GM19043 (cell line): ENCODE measurements around the gene SLC2A1.

Experiments used
- ATAC-seq: cut with Tn5 transposase; IDR thresholded peaks from one replicate; pipeline ENCODE4 v1.9.1; 2021; ENCODE audit warnings: low read depth; ENCODE audit not compliant: unreplicated experiment

SLC2A1 gene

GRCh38 chr1:42961312-42962091 lies 2.8 kb upstream of the SLC2A1 start:
- no peak for ATAC-seq

GRCh38 chr1:42960566-42961311 lies 2.1 kb upstream of the SLC2A1 start:
- no peak for ATAC-seq

DNA sequence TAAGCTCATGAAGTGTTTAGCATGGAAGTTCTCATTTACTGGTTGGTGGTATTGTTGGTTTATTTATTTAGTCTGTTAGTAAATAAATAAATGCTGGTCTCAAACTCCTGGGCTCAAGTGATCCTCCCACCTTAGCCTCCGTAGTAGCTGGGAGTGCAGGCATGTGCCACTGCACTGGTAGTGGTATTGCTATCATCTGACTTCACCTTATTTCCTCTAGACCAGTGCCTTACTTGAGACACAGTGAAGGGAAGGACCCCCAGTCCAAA lies 1.4 kb upstream of the SLC2A1 start:
- ATAC-seq, result no peak

DNA sequence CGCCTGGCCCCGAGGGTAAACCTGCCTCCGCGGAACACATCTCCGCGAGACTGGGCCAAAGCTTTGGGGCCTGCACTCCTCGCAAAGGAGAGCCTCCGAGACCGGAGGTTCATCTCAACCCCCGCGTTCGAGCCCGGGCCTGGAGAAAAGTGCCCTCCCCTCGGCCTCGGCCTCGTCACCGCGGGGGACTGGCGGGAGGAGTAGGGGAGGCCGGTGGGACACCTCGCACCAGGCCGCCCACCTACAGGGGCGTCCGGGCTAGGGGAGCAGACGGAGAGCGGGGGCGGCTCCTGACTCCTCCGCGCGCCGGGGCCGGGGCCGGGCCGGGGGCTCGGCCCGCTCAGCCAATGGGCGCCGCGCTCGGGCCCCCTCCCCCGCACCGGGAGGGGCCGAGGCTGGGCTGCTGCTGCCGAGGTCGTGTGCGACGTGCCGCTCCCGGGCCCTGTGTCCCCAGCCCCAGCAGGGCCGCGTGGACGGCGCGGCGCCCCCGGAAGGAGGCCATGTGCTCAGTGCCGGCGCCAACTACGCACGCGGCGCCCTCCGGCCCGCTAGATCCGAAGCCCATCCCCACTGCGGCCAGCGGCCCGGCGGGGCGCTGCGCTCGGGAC lies 684 bp downstream of the SLC2A1 start:
- peak; percentile 40 for ATAC-seq

DNA sequence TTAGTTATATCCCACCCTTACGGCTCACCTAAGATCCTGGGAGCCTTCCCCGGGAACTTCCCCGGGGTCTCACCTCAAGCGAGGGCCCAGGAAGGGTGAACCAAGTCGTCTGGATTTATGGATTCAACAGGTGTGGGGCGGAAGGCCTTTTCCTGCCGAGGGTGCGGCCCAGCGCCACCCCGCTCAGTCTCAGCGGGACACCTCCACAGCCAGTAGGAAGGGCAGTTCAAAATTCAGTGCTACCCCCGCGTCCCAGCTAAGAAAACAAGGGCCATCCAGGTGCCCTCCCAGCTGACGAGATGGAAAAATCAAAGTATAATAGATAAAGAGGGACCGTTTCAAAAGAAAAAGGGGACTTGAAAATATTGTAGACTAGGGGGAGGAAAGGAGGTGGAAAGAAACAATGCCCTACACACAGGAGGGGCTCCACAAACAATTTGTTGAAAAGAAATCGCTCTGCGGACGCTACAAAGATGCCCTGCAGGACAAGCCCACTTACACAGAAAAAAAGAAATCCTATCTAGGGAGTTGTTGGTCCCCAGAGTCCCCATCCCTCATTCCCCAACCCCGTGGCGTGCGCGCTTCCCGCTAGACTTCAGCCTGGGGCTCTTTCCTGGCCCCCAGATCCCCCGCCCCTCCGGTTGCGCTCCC lies 1.3 kb downstream of the SLC2A1 start:
- ATAC-seq, result no peak

DNA sequence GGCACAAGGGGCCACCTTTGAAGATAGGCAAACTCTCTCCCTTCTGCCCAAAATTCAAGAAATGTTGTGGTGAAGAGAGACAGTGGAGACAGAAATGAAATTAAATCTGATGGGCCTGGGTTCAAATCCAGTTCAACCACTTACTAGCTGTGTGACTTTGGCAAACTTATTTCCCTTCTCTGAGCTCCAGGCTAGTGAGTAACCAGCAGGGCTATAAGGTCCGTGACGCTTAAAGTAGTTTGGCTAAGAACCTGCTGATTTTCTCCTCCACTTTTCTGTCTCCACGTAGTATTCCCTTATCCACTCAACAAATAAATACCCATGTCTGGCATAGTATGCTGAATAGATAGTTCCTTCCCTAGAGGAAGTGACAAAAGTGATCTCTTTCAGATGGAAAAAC lies 1.9 kb downstream of the SLC2A1 start:
- no peak for ATAC-seq

DNA sequence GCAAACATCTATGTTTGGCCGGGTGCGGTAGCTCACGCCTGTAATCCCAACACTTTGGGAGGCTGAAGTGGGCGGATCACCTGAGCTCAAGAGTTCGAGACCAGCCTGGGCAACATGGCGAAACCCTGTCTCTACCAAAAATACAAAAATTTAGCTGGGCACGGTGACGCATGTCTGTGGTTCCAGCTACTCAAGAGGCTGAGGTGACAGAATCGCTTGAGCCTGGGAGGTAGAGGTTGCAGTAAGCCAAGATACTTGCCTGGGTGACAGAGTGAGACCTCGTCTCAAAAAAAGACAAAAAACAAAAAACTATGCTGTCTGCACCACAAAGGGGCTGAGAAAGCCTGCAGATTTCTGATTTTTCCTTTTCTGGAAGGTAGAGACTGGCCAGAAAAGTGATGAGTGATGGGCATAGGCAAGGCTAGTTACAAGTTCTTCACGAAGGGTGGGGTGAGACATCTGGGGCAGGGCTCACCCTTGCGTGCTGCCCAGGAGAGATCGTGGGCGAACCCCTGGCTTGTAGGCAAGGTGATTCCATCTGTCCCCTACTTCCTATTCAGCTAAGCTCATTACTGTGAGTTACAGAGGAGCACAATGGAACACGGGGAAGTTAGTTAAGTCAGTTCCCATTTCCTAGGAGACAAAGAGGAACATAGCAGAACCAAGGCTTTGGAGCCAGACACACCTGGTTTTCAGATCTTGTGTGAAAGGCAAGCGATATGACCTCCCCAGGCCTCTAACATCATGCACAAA lies 3.2 kb downstream of the SLC2A1 start:
- ATAC-seq, result no peak

- no peak for ATAC-seq
These were observed 5.2 kb downstream of the SLC2A1 start for GRCh38 chr1:42953182-42954180.

DNA sequence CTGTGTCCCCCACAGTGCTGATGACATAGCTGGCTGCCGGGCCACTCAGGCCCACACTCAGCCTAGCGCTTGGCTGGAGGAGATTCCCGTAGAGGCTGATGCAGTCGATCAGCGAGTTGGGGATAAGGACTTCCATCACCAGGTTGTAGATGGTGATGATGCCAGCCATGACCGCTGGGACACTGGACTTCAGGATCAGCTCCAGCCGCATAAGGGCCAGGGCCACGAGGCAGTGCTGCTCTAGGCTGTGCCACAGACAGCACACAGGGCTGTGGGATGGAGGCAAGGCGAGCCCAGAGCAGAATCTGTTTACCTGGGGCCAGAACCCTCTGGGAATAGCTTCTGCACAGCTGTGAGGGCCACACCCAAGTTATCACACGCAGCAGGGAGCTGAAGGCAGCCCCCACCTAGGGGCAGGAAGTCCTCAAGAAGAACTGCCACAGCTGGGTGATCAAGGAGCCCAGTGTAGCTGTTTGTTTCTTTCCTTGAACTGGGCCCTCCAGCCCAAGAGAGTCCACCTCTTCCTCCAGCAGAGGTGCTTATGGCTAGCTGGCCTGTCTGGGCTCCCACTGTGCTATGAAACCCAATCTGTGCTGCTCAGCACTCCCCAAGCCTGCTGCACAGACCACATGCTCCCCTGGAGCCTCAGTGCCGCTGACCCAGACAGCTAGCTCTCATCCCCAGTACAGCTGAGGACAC lies 6.2 kb downstream of the SLC2A1 start:
- ATAC-seq, result peak; percentile 66

GRCh38 chr1:42951588-42951987 lies 7.1 kb downstream of the SLC2A1 start:
- no peak for ATAC-seq

- no peak for ATAC-seq
These were observed 8.6 kb downstream of the SLC2A1 start for GRCh38 chr1:42950116-42950481.

DNA sequence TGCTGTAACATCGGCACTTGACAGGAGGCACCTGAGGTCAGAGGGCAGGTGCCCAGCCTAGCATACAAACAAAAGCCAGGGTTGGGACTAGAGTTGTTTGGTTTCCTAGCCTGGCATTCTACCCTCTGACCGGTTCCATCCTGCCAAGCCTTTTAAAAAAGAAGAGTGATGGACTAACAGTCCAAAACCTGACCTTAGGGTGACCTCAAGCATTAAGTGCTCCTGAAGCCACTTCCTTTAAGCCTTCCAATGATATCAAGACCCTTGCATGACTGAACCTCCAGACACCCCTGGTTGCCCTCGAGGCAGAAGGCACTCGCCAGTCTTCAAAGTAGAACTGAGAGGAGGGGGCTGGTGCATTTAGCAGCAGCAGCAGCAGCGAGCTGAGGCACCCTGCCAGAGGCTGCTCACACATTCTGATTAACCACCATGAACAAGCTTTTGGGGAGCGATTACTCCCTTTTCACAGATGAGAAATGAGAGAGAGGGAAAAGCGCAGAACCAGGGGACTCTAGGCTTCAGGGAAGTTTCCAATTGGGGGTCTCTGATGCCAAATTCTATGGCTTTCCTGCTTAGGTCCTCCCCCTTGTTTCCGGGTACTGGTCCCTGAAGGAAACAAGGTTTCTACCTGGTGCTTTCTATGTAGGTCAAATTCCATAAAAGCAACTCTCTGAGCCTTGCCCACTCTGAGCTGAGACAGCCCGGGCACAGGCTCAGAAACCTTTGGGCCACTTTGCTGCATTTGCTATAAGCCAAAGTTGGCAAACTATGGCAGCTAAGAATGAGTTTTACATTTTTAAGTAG lies 9.2 kb downstream of the SLC2A1 start:
- no peak for ATAC-seq

- no peak for ATAC-seq
These were observed 10.5 kb downstream of the SLC2A1 start for GRCh38 chr1:42947965-42948732.

DNA sequence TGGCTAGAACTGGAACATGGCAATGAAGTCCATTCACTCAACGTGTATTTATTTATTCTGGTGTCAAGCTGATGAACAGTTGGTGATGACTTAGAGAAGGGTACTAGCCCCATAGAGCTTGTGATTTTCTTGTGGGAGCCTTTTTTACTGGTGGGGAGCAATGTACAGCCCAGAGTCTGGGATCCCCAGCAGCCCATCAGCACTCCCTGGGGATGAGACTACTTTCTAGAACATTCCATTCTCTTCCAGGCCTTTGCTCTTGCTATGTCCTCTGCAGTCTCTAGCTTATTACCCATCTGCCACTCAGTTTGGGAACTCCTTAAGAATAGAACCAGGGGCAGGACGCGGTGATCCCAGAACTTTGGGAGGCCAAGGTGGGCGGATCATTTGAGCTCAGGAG lies 11.6 kb downstream of the SLC2A1 start:
- ATAC-seq, result no peak

DNA sequence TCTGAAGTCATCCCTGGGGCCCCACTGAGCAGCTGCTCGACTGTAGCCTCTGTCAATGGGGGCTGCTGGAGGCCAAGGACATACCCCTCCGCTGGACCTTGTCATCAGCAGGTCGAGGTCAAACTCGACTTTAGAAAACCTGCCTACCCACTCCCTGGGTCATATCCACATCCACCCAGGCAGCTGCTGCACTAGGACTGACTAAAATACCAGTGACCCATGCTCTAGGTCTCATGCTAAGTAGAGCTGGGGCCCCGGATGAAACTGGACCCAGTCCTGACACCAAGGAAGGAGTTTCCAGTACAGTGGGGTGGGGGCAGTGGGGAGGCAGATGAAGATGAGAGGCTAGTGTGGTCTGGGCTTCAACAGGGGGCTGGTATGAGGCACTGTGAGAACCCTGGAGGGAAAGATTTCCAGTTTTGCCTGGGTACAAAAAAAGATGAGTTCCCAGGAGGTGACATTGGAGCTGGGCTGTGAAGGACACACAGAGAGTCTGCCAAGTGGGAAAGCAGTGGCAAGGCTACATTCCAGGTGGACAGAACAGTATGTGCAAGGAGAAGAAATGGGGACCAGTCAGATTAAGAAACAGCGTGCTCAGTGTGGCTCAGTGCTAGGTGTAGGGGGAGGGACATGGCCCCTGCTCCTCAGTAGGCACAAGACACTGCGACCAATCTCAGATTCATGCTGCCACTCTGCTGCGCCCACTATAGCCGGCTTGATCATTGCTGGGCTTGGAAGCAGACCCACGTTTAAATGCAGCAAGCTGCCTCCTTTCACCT lies 12.4 kb downstream of the SLC2A1 start:
- no peak for ATAC-seq

GRCh38 chr1:42945164-42945563 lies 13.5 kb downstream of the SLC2A1 start:
- ATAC-seq, result no peak
